ENCODE data around the gene USP12.

GRCh38 chr13:27140060-27140459 is 31.6 kb downstream of the USP12 start:
- TF ChIP-seq, protein P1, sequence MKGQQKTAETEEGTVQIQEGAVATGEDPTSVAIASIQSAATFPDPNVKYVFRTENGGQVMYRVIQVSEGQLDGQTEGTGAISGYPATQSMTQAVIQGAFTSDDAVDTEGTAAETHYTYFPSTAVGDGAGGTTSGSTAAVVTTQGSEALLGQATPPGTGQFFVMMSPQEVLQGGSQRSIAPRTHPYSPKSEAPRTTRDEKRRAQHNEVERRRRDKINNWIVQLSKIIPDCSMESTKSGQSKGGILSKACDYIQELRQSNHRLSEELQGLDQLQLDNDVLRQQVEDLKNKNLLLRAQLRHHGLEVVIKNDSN (CRISPR knock-in tag; IDR thresholded peaks at IDR 0.05) = no peak
- TF ChIP-seq ZNF512 (CRISPR knock-in tag; IDR thresholded peaks at IDR 0.05; ENCODE audit: borderline replicate concordance) = no peak
- TF ChIP-seq NR2C2 (CRISPR knock-in tag; IDR thresholded peaks at IDR 0.05) = no peak
- TF ChIP-seq, protein P2, sequence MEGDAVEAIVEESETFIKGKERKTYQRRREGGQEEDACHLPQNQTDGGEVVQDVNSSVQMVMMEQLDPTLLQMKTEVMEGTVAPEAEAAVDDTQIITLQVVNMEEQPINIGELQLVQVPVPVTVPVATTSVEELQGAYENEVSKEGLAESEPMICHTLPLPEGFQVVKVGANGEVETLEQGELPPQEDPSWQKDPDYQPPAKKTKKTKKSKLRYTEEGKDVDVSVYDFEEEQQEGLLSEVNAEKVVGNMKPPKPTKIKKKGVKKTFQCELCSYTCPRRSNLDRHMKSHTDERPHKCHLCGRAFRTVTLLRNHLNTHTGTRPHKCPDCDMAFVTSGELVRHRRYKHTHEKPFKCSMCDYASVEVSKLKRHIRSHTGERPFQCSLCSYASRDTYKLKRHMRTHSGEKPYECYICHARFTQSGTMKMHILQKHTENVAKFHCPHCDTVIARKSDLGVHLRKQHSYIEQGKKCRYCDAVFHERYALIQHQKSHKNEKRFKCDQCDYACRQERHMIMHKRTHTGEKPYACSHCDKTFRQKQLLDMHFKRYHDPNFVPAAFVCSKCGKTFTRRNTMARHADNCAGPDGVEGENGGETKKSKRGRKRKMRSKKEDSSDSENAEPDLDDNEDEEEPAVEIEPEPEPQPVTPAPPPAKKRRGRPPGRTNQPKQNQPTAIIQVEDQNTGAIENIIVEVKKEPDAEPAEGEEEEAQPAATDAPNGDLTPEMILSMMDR (IDR thresholded peaks at IDR 0.05) = no peak
- no peak for TF ChIP-seq JUN (CRISPR knock-in tag; IDR thresholded peaks at IDR 0.05)
- TF ChIP-seq HMGA2 (CRISPR knock-in tag; IDR thresholded peaks at IDR 0.05) = no peak
- TF ChIP-seq, protein P3, sequence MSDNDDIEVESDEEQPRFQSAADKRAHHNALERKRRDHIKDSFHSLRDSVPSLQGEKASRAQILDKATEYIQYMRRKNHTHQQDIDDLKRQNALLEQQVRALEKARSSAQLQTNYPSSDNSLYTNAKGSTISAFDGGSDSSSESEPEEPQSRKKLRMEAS (CRISPR knock-in tag; IDR thresholded peaks at IDR 0.05) = no peak
- TF ChIP-seq HMGXB4 (CRISPR knock-in tag; IDR thresholded peaks at IDR 0.05) = no peak
- TF ChIP-seq CDX4 (CRISPR knock-in tag; IDR thresholded peaks at IDR 0.05; ENCODE audit: borderline replicate concordance) = no peak
- TF ChIP-seq SMAD4 (CRISPR knock-in tag; IDR thresholded peaks at IDR 0.05) = no peak
